ENCODE results near the gene RPA3. TPM values are rescaled to one million over a fixed set of nuclear protein-coding genes. Genes with fewer than 3 reads are reported as not detected.
A peak's percentile ranks its signal among the peaks of the same experiment; 100 is the strongest.

RPA3 gene
- polyA plus RNA-seq, 1 donor (not counting 4 experiments of a cell fraction or from before 2014, with no cell fraction given): 51.1 TPM

DNA sequence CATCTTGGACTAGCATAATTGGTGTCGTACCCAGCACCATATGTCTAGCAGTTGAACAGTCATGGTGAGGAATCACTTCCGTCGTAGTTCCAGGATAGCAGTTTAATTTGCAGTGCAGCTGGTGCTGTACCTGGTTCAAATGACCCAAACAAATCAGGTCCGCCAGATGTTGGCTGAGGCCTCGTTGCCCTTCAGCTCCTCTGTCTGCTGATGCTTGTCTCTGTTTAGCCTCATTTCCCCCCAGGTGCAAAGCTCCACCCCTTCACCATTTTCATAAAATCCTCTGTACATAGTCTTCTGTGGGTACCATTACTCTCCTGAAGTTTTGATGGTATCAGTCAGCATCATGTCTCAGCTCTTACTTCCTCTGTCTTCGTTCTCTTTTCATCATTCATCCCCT is 42.7 kb downstream of the RPA3 start:
- no peak for TF ChIP-seq EZH2 (IDR thresholded peaks at IDR 0.05; ENCODE audit: low read length)
- TF ChIP-seq, protein P1, sequence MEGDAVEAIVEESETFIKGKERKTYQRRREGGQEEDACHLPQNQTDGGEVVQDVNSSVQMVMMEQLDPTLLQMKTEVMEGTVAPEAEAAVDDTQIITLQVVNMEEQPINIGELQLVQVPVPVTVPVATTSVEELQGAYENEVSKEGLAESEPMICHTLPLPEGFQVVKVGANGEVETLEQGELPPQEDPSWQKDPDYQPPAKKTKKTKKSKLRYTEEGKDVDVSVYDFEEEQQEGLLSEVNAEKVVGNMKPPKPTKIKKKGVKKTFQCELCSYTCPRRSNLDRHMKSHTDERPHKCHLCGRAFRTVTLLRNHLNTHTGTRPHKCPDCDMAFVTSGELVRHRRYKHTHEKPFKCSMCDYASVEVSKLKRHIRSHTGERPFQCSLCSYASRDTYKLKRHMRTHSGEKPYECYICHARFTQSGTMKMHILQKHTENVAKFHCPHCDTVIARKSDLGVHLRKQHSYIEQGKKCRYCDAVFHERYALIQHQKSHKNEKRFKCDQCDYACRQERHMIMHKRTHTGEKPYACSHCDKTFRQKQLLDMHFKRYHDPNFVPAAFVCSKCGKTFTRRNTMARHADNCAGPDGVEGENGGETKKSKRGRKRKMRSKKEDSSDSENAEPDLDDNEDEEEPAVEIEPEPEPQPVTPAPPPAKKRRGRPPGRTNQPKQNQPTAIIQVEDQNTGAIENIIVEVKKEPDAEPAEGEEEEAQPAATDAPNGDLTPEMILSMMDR (optimal IDR thresholded peaks at IDR 0.05 in 1 of 3, IDR thresholded peaks at IDR 0.05 in 1 of 3, conservative IDR thresholded peaks at IDR 0.05 in 1 of 3; ENCODE audit: extremely low read depth in 1 of 3, insufficient read depth in 2 of 3, low read length in 3 of 3): no peak
- Histone ChIP-seq H3K9me1 (ENCODE audit: control insufficient read depth, extremely low read depth, insufficient read depth, low read length) (no peaks in the 10 kb centered on the region), H3K27ac (ENCODE audit: control insufficient read depth, insufficient read depth, low read length) (no peak overlapping the region), H3K27me3 (ENCODE audit: control insufficient read depth, extremely low read depth, insufficient read depth, low read length) (no peaks in the 10 kb centered on the region), H3K4me1 (ENCODE audit: control insufficient read depth, extremely low read depth, insufficient read depth, low read length) (no peaks in the 10 kb centered on the region), H3K9me3 (ENCODE audit: control insufficient read depth, low read depth, low read length) (no peaks in the 10 kb centered on the region), H3K36me3 (ENCODE audit: control insufficient read depth in 2 of 2, extremely low read depth in 1 of 2, insufficient read depth in 2 of 2, low read length in 2 of 2) (peaks cover 0 to 3% of the 10 kb centered on the region in 2 experiments), H3K4me3 (ENCODE audit: control insufficient read depth in 2 of 3, extremely low read depth in 1 of 3, insufficient read depth in 2 of 3, low read depth in 1 of 3, low read length in 3 of 3) (no peak overlapping the region), H4K20me1 (ENCODE audit: control insufficient read depth, extremely low read depth, insufficient read depth, low read length) (no peaks in the 10 kb centered on the region), H2AFZ (ENCODE audit: control insufficient read depth, low read length) (no peak overlapping the region), H3K4me2 (ENCODE audit: control insufficient read depth, extremely low read depth, insufficient read depth, low read depth, low read length) (no peak overlapping the region), H3K79me2 (ENCODE audit: control insufficient read depth, insufficient read depth, low read length) (no peaks in the 10 kb centered on the region), H3K9ac (ENCODE audit: control insufficient read depth, extremely low read depth, insufficient read depth, low read length) (no peak overlapping the region)
- DNase-seq (ENCODE audit: low read depth, low spot score) (no peak), FAIRE-seq (peak; percentile 20)
- dilution Hi-C loops (cut with MboI; ENCODE audit: extremely low pct_ligation_motif_present, low sequenced_read_pairs): no loop called here

DNA sequence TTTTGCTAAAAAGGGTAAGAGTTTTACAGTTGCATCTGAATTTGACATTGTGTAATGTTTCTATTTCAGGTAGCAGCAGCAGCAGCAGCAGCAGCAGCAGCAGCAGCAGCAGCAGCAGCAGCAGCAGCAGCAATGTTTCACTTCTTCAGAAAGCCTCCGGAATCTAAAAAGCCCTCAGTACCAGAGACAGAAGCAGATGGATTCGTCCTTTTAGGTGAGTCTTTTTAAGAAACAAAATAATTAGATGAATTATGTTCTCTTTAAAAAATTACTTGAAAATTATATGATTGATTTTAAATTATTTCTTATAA is 45.2 kb downstream of the RPA3 start:
- Histone ChIP-seq H3K79me2 (ENCODE audit: control insufficient read depth, insufficient read depth, low read length) (no peaks in the 10 kb centered on the region), H2AFZ (ENCODE audit: control insufficient read depth, low read length) (no peak overlapping the region), H3K9ac (ENCODE audit: control insufficient read depth, extremely low read depth, insufficient read depth, low read length) (no peak overlapping the region), H3K4me2 (ENCODE audit: control insufficient read depth, extremely low read depth, insufficient read depth, low read depth, low read length) (no peak overlapping the region), H3K27me3 (ENCODE audit: control insufficient read depth, extremely low read depth, insufficient read depth, low read length) (no peaks in the 10 kb centered on the region), H3K4me3 (ENCODE audit: control insufficient read depth in 2 of 3, extremely low read depth in 1 of 3, insufficient read depth in 2 of 3, low read depth in 1 of 3, low read length in 3 of 3) (no peak overlapping the region), H3K9me3 (ENCODE audit: control insufficient read depth, low read depth, low read length) (no peaks in the 10 kb centered on the region), H3K9me1 (ENCODE audit: control insufficient read depth, extremely low read depth, insufficient read depth, low read length) (no peaks in the 10 kb centered on the region), H3K27ac (ENCODE audit: control insufficient read depth, insufficient read depth, low read length) (no peak overlapping the region), H3K36me3 (ENCODE audit: control insufficient read depth in 2 of 2, extremely low read depth in 1 of 2, insufficient read depth in 2 of 2, low read length in 2 of 2) (peaks cover 0 to 3% of the 10 kb centered on the region in 2 experiments), H3K4me1 (ENCODE audit: control insufficient read depth, extremely low read depth, insufficient read depth, low read length) (no peaks in the 10 kb centered on the region), H4K20me1 (ENCODE audit: control insufficient read depth, extremely low read depth, insufficient read depth, low read length) (no peaks in the 10 kb centered on the region)
- dilution Hi-C loops (cut with MboI; ENCODE audit: extremely low pct_ligation_motif_present, low sequenced_read_pairs): no loop called here
- no peak for FAIRE-seq
- TF ChIP-seq, protein P1 (optimal IDR thresholded peaks at IDR 0.05 in 1 of 3, IDR thresholded peaks at IDR 0.05 in 1 of 3, conservative IDR thresholded peaks at IDR 0.05 in 1 of 3; ENCODE audit: extremely low read depth in 1 of 3, insufficient read depth in 2 of 3, low read length in 3 of 3): no peak
- TF ChIP-seq EZH2 (IDR thresholded peaks at IDR 0.05; ENCODE audit: low read length): no peak
- DNase-seq (ENCODE audit: low read depth, low spot score): no peak
